NT2/D1 (cell line): ENCODE results near the gene WSB2.

Source experiments
- SUZ12 ChIP-seq: IDR thresholded peaks from 2 replicates; pipeline ENCODE4 v1.6.1; 2011; ENCODE audit not compliant: insufficient read length, insufficient read depth; ENCODE audit errors: extremely low read depth
- YY1 ChIP-seq: IDR thresholded peaks from 2 replicates; pipeline ENCODE4 v1.6.1; 2011; ENCODE audit not compliant: insufficient read length, insufficient read depth
- ZNF274 ChIP-seq: IDR thresholded peaks from 2 replicates; pipeline ENCODE4 v1.6.1; 2011; ENCODE audit warnings: mild to moderate bottlenecking, low read depth, low read length

DNA sequence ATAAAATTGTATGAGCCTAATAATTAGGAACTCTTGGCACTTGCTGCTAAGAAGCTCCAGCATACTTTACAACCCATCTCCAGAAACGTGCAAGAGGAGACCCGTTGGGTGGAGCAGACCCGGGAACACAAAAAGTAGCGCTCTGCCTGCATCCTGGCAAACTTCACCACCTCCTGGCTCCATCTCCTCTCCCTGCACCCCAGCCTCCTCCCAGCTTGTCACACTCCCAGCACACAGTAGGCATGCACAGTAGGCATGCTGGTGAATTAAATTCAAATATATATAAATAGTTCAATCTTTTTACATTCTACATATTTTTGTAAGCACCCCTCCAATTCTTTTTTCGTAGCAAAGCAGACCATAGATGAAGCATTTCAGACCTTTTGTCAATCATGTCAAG lies 41.6 kb upstream of the WSB2 start:
- no peak for TF ChIP-seq ZNF274
- no peak for TF ChIP-seq YY1
- no peak for TF ChIP-seq SUZ12
